ENCODE measurements around the gene ASAP2.

ASAP2 gene

GRCh38 chr2:9345997-9346396 is 139.4 kb downstream of the ASAP2 start:
- no peak for DNase-seq (ENCODE audit: insufficient read length, low spot score)
- TF ChIP-seq, protein P1, sequence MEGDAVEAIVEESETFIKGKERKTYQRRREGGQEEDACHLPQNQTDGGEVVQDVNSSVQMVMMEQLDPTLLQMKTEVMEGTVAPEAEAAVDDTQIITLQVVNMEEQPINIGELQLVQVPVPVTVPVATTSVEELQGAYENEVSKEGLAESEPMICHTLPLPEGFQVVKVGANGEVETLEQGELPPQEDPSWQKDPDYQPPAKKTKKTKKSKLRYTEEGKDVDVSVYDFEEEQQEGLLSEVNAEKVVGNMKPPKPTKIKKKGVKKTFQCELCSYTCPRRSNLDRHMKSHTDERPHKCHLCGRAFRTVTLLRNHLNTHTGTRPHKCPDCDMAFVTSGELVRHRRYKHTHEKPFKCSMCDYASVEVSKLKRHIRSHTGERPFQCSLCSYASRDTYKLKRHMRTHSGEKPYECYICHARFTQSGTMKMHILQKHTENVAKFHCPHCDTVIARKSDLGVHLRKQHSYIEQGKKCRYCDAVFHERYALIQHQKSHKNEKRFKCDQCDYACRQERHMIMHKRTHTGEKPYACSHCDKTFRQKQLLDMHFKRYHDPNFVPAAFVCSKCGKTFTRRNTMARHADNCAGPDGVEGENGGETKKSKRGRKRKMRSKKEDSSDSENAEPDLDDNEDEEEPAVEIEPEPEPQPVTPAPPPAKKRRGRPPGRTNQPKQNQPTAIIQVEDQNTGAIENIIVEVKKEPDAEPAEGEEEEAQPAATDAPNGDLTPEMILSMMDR (IDR thresholded peaks at IDR 0.05; ENCODE audit: insufficient read depth, missing control alignments): no peak
- no peak for FAIRE-seq

DNA sequence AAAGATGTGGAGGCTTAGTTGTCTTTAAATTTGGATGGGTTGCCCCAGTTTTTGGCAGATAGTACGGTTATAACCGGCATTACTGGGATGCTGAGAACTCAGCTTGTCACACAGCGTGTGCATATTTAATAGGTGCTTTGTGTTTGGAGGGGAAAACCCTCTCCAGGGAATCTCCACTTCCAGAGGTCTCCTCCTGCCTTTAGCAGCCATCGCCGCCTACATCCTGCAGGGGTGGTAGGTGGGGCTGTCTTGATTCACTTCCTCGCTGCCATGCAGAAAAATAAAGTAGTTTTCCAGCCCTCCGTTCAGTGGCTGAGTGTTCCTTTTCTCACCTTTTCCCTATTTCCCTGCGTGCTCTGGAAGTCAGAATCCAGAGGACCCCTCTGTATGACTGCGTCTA is 140.3 kb downstream of the ASAP2 start:
- TF ChIP-seq, protein P1 (IDR thresholded peaks at IDR 0.05; ENCODE audit: insufficient read depth, missing control alignments): no peak
- DNase-seq (ENCODE audit: insufficient read length, low spot score): no peak
- FAIRE-seq: no peak

GRCh38 chr2:9347411-9347881 is 140.8 kb downstream of the ASAP2 start:
- DNase-seq (ENCODE audit: insufficient read length, low spot score): no peak
- no peak for FAIRE-seq
- TF ChIP-seq, protein P1 (IDR thresholded peaks at IDR 0.05; ENCODE audit: insufficient read depth, missing control alignments): no peak

- TF ChIP-seq, protein P1 (IDR thresholded peaks at IDR 0.05; ENCODE audit: insufficient read depth, missing control alignments): no peak
- FAIRE-seq: no peak
- no peak for DNase-seq (ENCODE audit: insufficient read length, low spot score)
Observed at GRCh38 chr2:9354318-9354717, 147.7 kb downstream of the ASAP2 start.

GRCh38 chr2:9355270-9355669 is 148.7 kb downstream of the ASAP2 start:
- FAIRE-seq (no peak), DNase-seq (ENCODE audit: insufficient read length, low spot score) (no peak)
- TF ChIP-seq, protein P1 (IDR thresholded peaks at IDR 0.05; ENCODE audit: insufficient read depth, missing control alignments): no peak

DNA sequence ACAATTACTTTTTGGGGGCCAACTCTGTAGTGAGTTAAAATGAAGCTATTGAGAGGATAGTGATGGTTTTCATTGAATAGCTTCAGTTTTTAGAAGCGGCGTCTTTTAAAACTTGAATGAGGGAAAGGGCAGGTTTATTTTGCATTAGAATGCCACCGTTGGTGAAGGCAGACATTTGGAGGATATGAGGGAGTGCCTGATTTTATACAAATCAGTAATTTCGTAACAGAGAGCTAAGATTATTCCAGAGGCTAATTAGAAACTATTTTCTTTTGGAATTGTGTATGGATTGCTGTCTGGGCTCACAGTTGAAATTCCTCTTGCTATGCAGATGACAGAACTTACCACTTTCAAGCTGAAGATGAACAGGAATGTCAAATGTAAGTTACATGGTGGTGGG is 149.1 kb downstream of the ASAP2 start:
- TF ChIP-seq, protein P1 (IDR thresholded peaks at IDR 0.05; ENCODE audit: insufficient read depth, missing control alignments): no peak

DNA sequence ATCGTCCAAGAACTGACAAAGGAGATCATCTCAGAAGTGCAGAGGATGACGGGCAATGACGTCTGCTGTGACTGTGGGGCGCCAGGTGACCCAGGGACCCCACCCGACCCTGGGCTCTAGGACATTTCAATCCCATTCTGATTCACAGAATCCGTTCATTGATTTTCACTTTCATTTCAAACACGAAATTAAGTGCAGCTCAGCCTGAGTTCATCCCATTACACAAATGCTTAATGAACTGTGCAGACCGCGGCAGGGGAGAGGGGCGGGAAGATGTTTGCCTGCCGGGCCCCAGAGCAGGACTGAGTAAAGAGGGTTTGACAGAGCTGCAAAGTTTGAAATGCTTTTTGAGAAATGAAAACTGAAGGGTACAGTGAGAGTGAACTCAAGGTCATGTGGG is 149.6 kb downstream of the ASAP2 start:
- no peak for DNase-seq (ENCODE audit: insufficient read length, low spot score)
- no peak for FAIRE-seq
- TF ChIP-seq, protein P1 (IDR thresholded peaks at IDR 0.05; ENCODE audit: insufficient read depth, missing control alignments): no peak

More for the DNA sequence above, 149.1 kb downstream of the ASAP2 start:
- no peak for FAIRE-seq
- DNase-seq (ENCODE audit: insufficient read length, low spot score): no peak
